K562 (cell line): ENCODE results near the gene ITGAL. TPM values are rescaled to one million over a fixed set of nuclear protein-coding genes. Genes with fewer than 3 reads are reported as not detected.

Experiments used
- CEBPG ChIP-seq, 3 experiments: fragments of 200-800 bp in 1 of 3; sonication (Bioruptor generic) in 1 of 3; sonication (generic) in 1 of 3; formaldehyde crosslinking in 1 of 3; IDR thresholded peaks in 2 of 3; conservative IDR thresholded peaks in 1 of 3; 2 replicates each; pipeline versions ENCODE4 v1.6.1 to v1.8.0; 2016 to 2022; ENCODE audit warnings: missing compliant biosample characterization in 2 of 3, missing genetic modification characterization in 2 of 3, mild to moderate bottlenecking in 1 of 3, missing genetic modification reagents in 1 of 3
- E2F1 ChIP-seq: sonication (generic); formaldehyde crosslinking; IDR thresholded peaks from 2 replicates; pipeline ENCODE4 v1.8.1; 2023; ENCODE audit warnings: mild to moderate bottlenecking, missing genetic modification reagents, moderate library complexity
- HNRNPK ChIP-seq: fragments of 200-400 bp; formaldehyde crosslinking; IDR thresholded peaks from one replicate; pipeline ENCODE4 v1.6.1; 2018; ENCODE audit warnings: mild to moderate bottlenecking, low read depth, low read length; ENCODE audit not compliant: poor library complexity, severe bottlenecking
- SIN3B ChIP-seq: fragments of 450-650 bp; IDR thresholded peaks from 2 replicates; pipeline ENCODE4 v1.6.1; 2017; ENCODE audit warnings: low read depth, mild to moderate bottlenecking, moderate library complexity
- ZBTB5 ChIP-seq: fragments of 450-650 bp; IDR thresholded peaks from 2 replicates; pipeline ENCODE4 v1.6.1; 2017; ENCODE audit warnings: antibody characterized with exemption
- polyA plus RNA-seq, 8 experiments: library from polyadenylated mRNA; depleted of rRNA in 4 of 8; stranded (reverse) in 5 of 8; unstranded in 3 of 8; fragments of >200 nt; fragmentation: Nextera tagmentation in 2 of 8; fragmentation: Illumina TruSeq in 1 of 8; extraction: Ambion mirVana in 2 of 8; extraction: Trizol in 1 of 8; gene quantifications; 2 replicates each; pipeline versions ENCODE4 v1.2.1 to v1.2.3, GENCODE V29; 2011 to 2014; ENCODE audit warnings: inconsistent platforms in 1 of 8, missing spikeins in 1 of 8
- total RNA-seq, 7 experiments: library from RNA; depleted of rRNA in 6 of 7; stranded (reverse); fragments of >200 nt in 6 of 7; fragmentation: Illumina TruSeq in 2 of 7; extraction: Trizol in 2 of 7; gene quantifications; 2 replicates each; pipeline versions ENCODE4 v1.2.1 to v1.2.3, GENCODE V29; 2011 to 2021; ENCODE audit warnings: low replicate concordance in 1 of 7

ITGAL gene
- total and polyA plus RNA-seq, 9 of the 15 experiments (the other 6 are each of a cell fraction or from before 2014, with no cell fraction given): 0.01 to 0.53 TPM; not detected in 7

- TF ChIP-seq ZBTB5 (no peak), E2F1 (no peak), SIN3B (no peak), HNRNPK (no peak), CEBPG (CRISPR knock-in tag; IDR thresholded peaks at IDR 0.05) (no peak), CEBPG (tag; conservative IDR thresholded peaks at IDR 0.05 in 1 of 2, IDR thresholded peaks at IDR 0.05 in 1 of 2) (no peak)
Observed at GRCh38 chr16:30488764-30489605, 16.4 kb downstream of the ITGAL start (continued).
